ENCODE results near the gene ARMS2.

The ARMS2 gene

GRCh38 chr10:122419016-122419415 is 35.4 kb upstream of the ARMS2 start:
- TF ChIP-seq POLR2AphosphoS5 (IDR thresholded peaks at IDR 0.05; ENCODE audit: low read depth, low read length) (no peak), SIN3A (IDR thresholded peaks at IDR 0.05; ENCODE audit: borderline replicate concordance, insufficient read depth, low read length) (no peak), REST (IDR thresholded peaks at IDR 0.05; ENCODE audit: insufficient read depth in 1 of 2, low read depth in 2 of 2, low read length in 2 of 2) (no peak), TAF1 (IDR thresholded peaks at IDR 0.05; ENCODE audit: borderline replicate concordance, insufficient read depth, low read length) (no peak), FOXP2 (optimal IDR thresholded peaks at IDR 0.05; ENCODE audit: borderline replicate concordance, extremely low read depth, extremely low read length, insufficient read depth) (no peak)

GRCh38 chr10:122419876-122420623 is 34.4 kb upstream of the ARMS2 start:
- TF ChIP-seq REST (IDR thresholded peaks at IDR 0.05; ENCODE audit: insufficient read depth in 1 of 2, low read depth in 2 of 2, low read length in 2 of 2) (no peak), POLR2AphosphoS5 (IDR thresholded peaks at IDR 0.05; ENCODE audit: low read depth, low read length) (no peak)

- TF ChIP-seq REST (IDR thresholded peaks at IDR 0.05; ENCODE audit: insufficient read depth in 1 of 2, low read depth in 2 of 2, low read length in 2 of 2) (no peak), POLR2AphosphoS5 (IDR thresholded peaks at IDR 0.05; ENCODE audit: low read depth, low read length) (no peak), TAF1 (IDR thresholded peaks at IDR 0.05; ENCODE audit: borderline replicate concordance, insufficient read depth, low read length) (no peak), SIN3A (IDR thresholded peaks at IDR 0.05; ENCODE audit: borderline replicate concordance, insufficient read depth, low read length) (no peak)
Observed at GRCh38 chr10:122420624-122421007, 33.8 kb upstream of the ARMS2 start.

GRCh38 chr10:122421054-122421625 is 33.3 kb upstream of the ARMS2 start:
- no peak for TF ChIP-seq REST (IDR thresholded peaks at IDR 0.05; ENCODE audit: insufficient read depth in 1 of 2, low read depth in 2 of 2, low read length in 2 of 2)
- TF ChIP-seq TAF1 (IDR thresholded peaks at IDR 0.05; ENCODE audit: borderline replicate concordance, insufficient read depth, low read length) = no peak
- TF ChIP-seq FOXP2 (optimal IDR thresholded peaks at IDR 0.05; ENCODE audit: borderline replicate concordance, extremely low read depth, extremely low read length, insufficient read depth) = no peak
- no peak for TF ChIP-seq POLR2AphosphoS5 (IDR thresholded peaks at IDR 0.05; ENCODE audit: low read depth, low read length)
- no peak for TF ChIP-seq SIN3A (IDR thresholded peaks at IDR 0.05; ENCODE audit: borderline replicate concordance, insufficient read depth, low read length)

- TF ChIP-seq FOXP2 (optimal IDR thresholded peaks at IDR 0.05; ENCODE audit: borderline replicate concordance, extremely low read depth, extremely low read length, insufficient read depth) (no peak), REST (IDR thresholded peaks at IDR 0.05; ENCODE audit: insufficient read depth in 1 of 2, low read depth in 2 of 2, low read length in 2 of 2) (no peak), SIN3A (IDR thresholded peaks at IDR 0.05; ENCODE audit: borderline replicate concordance, insufficient read depth, low read length) (no peak), TAF1 (IDR thresholded peaks at IDR 0.05; ENCODE audit: borderline replicate concordance, insufficient read depth, low read length) (no peak), POLR2AphosphoS5 (IDR thresholded peaks at IDR 0.05; ENCODE audit: low read depth, low read length) (no peak)
Observed at GRCh38 chr10:122421742-122422141, 32.7 kb upstream of the ARMS2 start.

Data from PFSK-1 (cell line).